Activated CD8-positive, alpha-beta memory T cell treated with anti-CD3 and anti-CD28 coated beads for 1 hour (primary cell): ENCODE results near the gene CARNS1.
"Not testable (repeated sequence)": the region's sequence is repeated elsewhere in the genome, so short reads cannot be mapped to it uniquely, and the experiment has no call there.

ENCODE experiments used
- DNase-seq, 2 donors: peaks; one replicate each; pipeline ENCODE4 v3.0.0-alpha.2; 2020; ENCODE audit warnings: low read depth in 1 of 2; ENCODE audit errors: extremely low read depth in 1 of 2

Gene CARNS1

DNA sequence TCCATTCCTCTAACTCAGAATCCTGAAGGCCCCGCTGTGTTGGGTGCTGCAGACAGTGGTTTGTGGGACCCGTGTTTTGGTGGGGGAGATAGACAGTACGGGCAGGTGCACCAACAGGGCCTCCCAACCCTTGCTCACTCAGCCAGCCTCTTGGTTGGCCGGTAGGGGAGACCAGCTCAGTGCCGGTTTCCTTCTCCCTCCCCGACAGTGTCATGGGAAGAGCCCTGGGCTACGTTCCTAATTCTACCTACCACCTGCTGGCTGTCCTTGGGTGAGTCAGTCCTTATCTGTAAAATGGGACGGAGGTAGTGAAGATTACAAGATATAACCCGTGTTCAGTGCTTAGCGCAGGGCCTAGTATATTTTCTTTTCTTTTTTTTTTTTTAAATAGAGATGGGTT lies 47.7 kb downstream of the CARNS1 start:
- no peak for DNase-seq

DNA sequence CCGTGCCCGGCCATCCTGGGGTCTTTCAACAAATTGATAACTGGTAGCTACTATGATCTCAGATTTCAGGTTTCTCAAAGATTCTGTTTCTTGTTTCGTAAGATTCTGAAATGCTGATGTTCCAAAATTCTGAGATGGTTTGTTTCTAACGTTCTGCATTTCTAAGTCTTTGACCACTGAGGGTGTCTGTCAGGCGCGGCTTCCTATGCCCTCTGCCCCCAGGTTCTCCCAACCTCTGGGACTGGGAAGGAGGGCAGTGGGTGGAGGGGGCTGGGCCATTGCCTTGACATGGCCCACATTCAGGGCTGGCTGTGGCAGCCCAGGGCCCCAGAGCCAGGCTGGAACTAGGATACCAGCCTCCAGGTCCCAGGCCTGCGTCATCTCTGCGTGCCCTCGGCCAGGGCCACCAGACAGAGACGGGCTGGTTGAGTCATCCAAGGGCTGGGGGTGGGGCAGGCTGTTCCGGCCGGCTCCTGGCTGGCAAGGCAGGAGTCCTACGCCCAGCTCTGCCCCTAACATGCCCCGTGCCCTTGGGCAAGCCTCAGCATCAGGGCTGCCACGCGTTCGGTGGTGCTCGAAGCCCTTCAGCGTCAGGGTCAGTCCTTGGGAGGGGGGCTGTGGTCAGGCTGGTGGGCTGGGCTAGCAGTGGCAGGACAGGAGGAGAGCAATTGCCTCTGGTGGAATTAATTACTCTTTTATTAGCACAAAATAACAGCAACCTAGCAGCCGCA lies 48.4 kb downstream of the CARNS1 start:
- no peak for DNase-seq

DNA sequence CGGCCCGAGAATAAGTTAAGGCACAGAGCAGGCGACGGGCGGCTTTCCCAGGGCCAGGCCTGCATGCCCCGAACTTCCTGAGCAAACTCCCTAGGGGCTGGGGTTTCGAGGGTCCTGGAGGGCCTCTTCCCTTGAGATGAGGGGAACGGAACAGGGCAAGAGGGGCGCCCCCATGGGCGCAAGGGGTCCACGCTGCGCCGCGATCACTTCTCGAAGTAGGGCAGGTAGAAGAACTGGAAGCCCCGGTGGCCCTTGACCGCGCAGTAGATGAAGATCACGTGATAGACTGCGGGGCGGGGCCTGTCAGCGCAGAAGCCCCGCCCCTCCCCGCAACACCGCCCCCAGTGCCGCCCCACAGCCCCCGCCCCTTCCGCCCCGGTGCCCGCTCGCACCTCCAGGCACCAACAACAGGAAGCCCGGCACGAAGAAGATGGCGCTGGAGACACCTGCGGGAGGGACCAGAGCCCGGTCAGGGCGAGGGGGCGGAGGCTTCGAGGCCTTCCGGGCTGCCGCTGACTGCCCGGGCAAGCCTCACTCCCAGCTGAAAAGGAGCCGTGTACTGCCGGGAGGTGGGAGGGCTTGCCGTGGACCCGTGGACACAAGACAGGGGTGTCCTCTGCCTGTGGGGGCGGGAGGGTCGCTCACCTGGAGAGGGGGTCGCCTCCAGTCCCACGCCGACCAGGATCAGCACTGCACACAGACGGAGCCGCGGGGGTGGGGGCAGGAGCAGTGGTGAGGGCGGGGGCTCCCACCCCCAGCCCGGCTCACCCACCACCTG lies 49.1 kb downstream of the CARNS1 start:
- DNase-seq, result peak; percentile 86 to 88

DNA sequence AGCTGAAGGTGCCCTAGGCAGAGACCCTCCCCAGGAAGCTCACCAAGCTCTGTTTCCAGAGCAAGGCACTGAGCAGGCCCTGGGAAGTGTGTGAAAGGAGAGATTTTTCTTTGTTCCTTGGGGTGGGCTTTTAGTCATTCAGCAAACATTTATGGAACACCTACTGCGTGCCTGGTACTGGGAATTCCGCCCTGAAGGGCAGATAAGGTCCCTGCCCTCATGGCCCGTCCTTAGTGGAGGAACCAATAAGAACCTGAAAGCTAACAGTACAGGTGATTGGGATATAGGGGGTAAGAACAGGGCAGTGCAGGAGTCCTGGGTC lies 49.7 kb downstream of the CARNS1 start:
- no peak for DNase-seq

DNA sequence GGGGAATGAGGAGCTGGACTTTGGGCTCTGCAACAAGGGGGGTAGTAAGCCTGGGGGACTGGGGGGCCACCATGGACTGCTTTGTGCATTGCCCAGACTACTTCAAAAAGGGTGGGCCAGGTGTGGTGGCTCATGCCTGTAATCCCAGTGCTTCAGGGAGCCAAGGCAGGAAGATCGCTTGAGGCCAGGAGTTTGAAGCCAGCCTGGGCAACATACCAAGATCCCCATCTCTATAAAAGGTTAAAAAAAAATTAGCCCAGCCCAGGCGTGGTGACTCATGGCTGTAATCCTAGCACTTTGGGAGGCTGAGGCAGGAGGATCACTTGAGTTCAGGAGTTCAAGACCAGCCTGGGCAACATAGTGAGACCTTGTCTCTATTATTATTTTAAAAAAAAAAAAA lies 50.1 kb downstream of the CARNS1 start:
- not testable (repeated sequence) for DNase-seq

DNA sequence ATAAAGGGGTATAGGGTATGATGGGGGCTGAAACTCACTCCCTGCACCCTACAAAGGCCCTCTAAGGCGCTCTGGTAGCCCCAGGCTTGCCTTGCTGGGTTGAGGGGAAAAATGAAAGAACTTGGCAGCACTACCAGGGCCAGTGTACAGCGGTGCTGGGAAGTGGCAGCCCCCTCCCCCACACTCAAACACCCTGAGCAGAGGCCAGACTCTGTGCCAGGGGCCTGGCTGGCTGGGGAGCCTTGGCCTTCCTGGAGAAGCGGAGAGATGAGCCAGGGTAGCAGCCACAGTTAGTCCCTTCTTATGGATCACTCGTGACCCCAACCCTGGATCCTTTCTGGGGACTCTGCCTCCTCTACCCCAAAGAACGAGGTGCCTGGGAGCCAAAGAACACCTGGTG lies 50.9 kb downstream of the CARNS1 start:
- no peak for DNase-seq

DNA sequence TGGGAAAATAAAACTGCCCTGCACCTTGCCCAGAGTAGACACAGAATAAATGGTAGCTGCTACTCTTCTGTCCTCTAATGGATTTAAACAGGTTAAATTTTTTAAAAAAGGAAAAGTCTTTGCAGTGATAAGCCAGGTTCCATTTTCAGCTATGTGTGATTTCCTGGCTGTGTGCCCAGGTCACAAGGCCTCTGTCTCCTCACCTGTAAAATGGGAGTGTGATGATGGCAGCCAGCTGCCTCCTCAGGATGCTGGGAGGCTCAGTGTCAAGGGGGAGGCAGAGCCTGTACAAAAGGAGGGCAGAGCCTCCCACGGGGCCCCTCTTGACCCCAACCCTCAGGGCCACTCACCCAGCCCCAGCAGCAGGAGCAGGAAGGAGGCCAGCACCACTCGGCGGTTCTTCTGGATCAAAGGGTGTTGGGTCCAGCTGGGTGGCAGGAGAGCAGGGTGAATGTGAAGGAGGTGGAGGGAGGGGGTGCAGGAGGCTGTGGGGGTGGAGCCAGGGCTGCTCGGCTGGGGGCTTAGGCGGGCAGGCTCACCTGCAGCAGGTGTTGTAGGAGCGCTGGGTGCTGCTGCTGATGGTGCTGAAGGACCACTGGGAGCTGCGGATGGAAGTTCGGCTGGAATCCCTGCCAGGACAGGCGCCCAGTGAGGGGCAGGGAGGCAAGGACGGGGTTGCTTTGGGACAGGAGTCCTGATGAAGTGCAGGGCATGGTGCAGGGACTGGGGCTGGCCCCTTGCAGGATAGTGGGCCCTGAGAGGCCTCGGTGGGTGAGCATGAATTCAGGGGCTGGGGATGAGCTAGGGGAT lies 51.7 kb downstream of the CARNS1 start:
- DNase-seq, result no peak

DNA sequence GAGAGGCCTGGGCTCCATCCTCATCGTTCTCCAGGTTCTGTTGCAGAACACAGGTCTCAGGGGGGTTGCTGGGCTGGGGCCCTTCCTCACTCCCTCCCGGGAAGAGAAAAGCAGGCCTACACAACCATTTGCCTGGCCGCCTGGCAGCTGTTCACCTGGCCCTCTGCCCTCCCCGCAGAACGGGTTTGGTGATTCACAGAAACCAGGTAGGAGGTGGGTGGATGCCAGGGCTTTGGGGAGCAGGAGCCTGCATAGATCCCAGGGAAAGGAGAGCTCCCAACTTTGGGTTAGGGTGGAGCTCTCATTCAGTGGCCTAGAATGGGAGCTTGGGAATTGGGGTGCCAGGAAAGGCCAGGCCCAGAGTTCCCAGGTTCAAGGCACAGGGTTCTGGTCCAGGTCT lies 52.6 kb downstream of the CARNS1 start:
- no peak for DNase-seq

DNA sequence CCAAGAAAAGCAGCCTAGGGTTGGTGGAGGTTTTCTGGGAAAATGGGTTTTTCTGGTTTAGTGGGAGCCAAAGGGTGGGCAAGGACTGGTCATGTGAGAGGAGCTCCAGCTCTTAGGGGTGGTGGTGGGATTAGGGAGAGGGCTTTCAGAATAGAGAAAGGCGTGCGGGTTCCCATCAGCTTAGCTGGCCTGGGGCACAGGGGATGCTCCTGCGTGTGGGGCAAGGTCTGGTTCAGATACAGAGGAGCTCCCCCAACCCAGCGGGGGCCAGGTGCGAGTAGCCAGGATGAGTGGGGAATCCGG lies 52.9 kb downstream of the CARNS1 start:
- DNase-seq, result no peak

DNA sequence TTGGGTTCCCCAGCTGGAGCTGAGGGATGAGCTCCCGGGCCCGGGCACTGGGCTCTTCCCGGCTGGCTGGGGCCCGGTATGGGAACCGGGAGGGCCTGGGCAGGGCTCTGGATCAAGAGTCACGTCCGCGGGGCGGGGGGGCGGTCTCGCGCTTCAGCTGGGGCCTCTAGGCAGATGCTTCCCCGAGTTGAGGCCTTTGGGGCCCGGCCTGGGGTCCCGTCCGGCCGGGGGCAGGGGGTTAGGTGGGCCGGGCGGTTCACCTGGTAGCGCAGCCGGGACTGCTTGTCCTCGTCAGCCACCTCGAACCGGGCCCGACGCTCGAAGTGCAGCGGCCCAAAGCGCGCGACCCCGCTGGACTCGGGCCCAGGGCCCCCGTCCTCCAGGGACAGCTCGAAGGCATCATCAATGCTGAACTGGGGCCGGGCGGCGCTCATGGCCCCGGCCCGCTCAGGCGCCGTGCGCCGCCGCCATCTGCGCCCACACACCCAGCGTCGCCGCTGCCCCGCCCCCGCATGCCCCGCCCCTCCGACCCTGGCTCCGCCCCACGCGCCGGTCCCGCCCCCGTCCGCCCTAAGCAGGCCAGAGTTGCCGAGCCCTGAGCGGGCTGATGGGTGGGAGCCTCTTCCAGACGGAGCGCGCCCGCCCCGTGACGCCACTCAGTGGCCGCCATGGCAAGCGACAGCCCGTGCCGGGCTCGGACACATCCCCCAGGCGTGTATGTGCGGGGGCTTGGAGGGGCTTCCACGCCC lies 53.5 kb downstream of the CARNS1 start, which contains the start of gene TMEM134:
TMEM134 (minus strand) TSS at position 493 of the 749 bp plus-strand sequence; CDS start at position 434, 59 bp downstream.
- peak; percentile 72 to 93 for DNase-seq

DNA sequence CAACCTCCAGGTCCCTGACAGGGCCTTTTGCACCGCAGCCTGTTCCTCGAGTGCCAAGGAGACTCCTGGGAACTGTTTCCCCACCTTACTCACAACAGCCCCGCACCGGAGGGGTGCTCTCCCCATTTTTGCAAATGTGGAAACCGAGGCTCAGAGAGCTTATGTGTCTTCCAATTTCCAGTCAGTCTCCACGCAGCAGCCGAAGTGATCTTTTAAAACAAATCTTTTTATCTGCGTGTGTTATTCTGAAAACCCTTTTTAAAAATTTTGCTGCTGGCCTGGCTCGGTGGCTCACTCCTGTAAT lies 54.0 kb downstream of the CARNS1 start:
- DNase-seq, result no peak

DNA sequence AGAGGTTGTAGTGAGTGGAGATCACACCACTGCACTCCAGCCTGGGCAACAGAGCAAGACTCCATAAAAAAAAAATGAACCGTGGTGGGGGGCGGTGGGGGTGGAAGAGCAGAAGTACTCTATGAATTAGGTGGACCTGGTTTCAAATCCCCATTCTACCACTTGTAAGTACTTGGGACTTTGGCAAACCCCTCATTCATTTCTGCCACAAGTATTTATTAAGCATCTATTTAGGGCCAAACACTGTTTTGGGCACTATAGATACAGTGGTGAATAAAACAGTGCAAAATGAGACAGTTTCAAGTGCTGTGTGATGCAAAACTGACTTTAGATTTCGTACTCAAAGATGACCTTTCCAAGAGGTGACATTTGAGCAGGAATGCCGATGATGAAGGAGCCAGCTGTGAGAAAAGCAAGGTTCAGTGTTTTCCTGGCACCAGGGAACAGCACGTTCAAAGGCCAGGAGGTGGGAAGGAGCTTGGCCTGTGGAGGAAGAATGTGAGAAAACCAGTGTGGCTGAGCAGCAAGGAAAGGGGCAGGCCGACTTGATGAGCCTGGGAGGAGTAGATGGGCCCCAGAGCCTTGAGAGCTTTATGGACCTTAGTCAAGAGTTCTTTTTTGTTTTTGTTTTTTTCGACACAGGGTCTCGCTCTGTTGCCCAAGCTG lies 55.0 kb downstream of the CARNS1 start:
- DNase-seq, result no peak

DNA sequence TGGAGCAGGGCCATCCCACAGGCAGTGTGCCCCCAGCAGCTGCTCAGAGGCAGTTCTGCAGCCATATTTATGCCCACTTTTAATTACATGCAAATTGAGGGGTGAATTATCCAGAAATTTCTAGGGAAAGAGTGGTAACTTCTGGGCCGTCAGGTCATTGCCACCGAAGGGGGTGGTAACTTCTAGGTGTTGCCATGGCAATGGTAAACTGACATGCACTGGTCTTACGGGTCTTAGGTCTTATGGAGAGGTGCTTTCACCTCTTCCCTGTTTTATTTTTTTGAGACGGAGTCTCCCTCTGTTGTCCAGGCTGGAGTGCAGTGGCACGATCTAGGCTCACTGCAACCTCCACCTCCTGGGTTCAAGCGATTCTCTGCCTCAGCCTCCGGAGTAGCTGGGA lies 57.4 kb downstream of the CARNS1 start:
- no peak for DNase-seq
